ENCODE data around the gene OR52E1.

OR52E1 gene

GRCh38 chr11:5069272-5069671 is at the start of gene OR52E1:
OR52E1 (plus strand) TSS chr11:5069572.
- Histone ChIP-seq H3F3A (ENCODE audit: insufficient read depth, low read length) (no peaks in the 10 kb centered on the region), H3K9me3 (replicated peaks; ENCODE audit: insufficient read depth, low read length) (no peaks in the 10 kb centered on the region), H3K79me2 (ENCODE audit: low read length) (no peaks in the 10 kb centered on the region), H3K9ac (ENCODE audit: low read length) (no peak within 1 kb of the TSS), H2AFZ (ENCODE audit: low read length) (no peak within 1 kb of the TSS), H3K9me2 (replicated peaks; ENCODE audit: insufficient read depth, low read length) (no peaks in the 10 kb centered on the region), H3K36me3 (replicated peaks; ENCODE audit: insufficient read depth, low read length) (no peaks in the 10 kb centered on the region), H3K27ac (ENCODE audit: low read length) (no peak within 1 kb of the TSS), H3K4me2 (ENCODE audit: low read depth, low read length) (no peak within 1 kb of the TSS), H3K27me3 (replicated peaks; ENCODE audit: insufficient read depth, low read length) (no peaks in the 10 kb centered on the region), H4K20me1 (ENCODE audit: insufficient read depth, low read length) (no peaks in the 10 kb centered on the region), H3K4me3 (ENCODE audit: low read length) (no peak within 1 kb of the TSS), H3K4me1 (ENCODE audit: low read length) (no peaks in the 10 kb centered on the region)
- TF ChIP-seq EZH2 (optimal IDR thresholded peaks at IDR 0.05; ENCODE audit: low read depth, low read length) (no peak), EZH2phosphoT487 (IDR thresholded peaks at IDR 0.05; ENCODE audit: low read length) (no peak)
- TF ChIP-seq, protein P1, sequence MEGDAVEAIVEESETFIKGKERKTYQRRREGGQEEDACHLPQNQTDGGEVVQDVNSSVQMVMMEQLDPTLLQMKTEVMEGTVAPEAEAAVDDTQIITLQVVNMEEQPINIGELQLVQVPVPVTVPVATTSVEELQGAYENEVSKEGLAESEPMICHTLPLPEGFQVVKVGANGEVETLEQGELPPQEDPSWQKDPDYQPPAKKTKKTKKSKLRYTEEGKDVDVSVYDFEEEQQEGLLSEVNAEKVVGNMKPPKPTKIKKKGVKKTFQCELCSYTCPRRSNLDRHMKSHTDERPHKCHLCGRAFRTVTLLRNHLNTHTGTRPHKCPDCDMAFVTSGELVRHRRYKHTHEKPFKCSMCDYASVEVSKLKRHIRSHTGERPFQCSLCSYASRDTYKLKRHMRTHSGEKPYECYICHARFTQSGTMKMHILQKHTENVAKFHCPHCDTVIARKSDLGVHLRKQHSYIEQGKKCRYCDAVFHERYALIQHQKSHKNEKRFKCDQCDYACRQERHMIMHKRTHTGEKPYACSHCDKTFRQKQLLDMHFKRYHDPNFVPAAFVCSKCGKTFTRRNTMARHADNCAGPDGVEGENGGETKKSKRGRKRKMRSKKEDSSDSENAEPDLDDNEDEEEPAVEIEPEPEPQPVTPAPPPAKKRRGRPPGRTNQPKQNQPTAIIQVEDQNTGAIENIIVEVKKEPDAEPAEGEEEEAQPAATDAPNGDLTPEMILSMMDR (IDR thresholded peaks at IDR 0.05; ENCODE audit: low read length), result no peak
- no peak for DNase-seq

DNA sequence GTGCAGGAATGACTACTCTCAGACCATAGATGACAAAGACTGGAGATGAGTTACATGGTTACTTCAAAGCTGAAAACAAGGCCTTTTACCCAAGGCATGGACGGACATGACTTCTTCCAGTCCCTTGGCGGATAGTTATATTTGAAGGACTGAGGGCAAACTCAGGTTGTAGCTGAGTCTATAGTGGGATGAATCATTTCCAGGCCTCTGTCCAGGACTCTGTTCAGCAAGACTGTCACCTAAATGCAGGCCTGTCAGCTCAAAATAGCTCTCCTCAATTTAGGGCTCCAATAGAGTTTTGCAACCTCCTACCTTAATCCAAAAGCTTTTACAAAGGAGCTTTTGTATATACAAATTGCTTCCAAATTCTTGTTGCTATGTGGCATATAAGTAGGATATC is 47.4 kb upstream of the OR52E1 start:
- no peak for DNase-seq
- no peaks in the 10 kb centered on the region for H3K27me3 ChIP-seq (replicated peaks; ENCODE audit: insufficient read depth, low read length)
- TF ChIP-seq, protein P1 (IDR thresholded peaks at IDR 0.05; ENCODE audit: low read length), result no peak
- TF ChIP-seq EZH2 (optimal IDR thresholded peaks at IDR 0.05; ENCODE audit: low read depth, low read length) (no peak), EZH2phosphoT487 (IDR thresholded peaks at IDR 0.05; ENCODE audit: low read length) (no peak)
- no peaks in the 10 kb centered on the region for H3K79me2 ChIP-seq (ENCODE audit: low read length)
- H3F3A ChIP-seq (ENCODE audit: insufficient read depth, low read length), result no peaks in the 10 kb centered on the region
- no peaks in the 10 kb centered on the region for H3K36me3 ChIP-seq (replicated peaks; ENCODE audit: insufficient read depth, low read length)
- H3K4me3 ChIP-seq (ENCODE audit: low read length), result no peak overlapping the region
- no peak overlapping the region for H2AFZ ChIP-seq (ENCODE audit: low read length)
- no peaks in the 10 kb centered on the region for H4K20me1 ChIP-seq (ENCODE audit: insufficient read depth, low read length)
- H3K9ac ChIP-seq (ENCODE audit: low read length), result no peak overlapping the region
- H3K27ac ChIP-seq (ENCODE audit: low read length), result no peak overlapping the region
- no peaks in the 10 kb centered on the region for H3K9me3 ChIP-seq (replicated peaks; ENCODE audit: insufficient read depth, low read length)
- H3K9me2 ChIP-seq (replicated peaks; ENCODE audit: insufficient read depth, low read length), result no peaks in the 10 kb centered on the region
- no peaks in the 10 kb centered on the region for H3K4me1 ChIP-seq (ENCODE audit: low read length)
- no peak overlapping the region for H3K4me2 ChIP-seq (ENCODE audit: low read depth, low read length)

GRCh38 chr11:5036669-5037068 is 32.7 kb upstream of the OR52E1 start:
- Histone ChIP-seq H3K4me2 (ENCODE audit: low read depth, low read length) (no peak overlapping the region), H3K4me3 (ENCODE audit: low read length) (no peak overlapping the region), H3K4me1 (ENCODE audit: low read length) (no peaks in the 10 kb centered on the region), H3K9ac (ENCODE audit: low read length) (no peak overlapping the region), H3K36me3 (replicated peaks; ENCODE audit: insufficient read depth, low read length) (no peaks in the 10 kb centered on the region), H3K9me3 (replicated peaks; ENCODE audit: insufficient read depth, low read length) (no peaks in the 10 kb centered on the region), H3K27me3 (replicated peaks; ENCODE audit: insufficient read depth, low read length) (no peaks in the 10 kb centered on the region), H2AFZ (ENCODE audit: low read length) (no peak overlapping the region), H4K20me1 (ENCODE audit: insufficient read depth, low read length) (no peaks in the 10 kb centered on the region), H3K27ac (ENCODE audit: low read length) (no peak overlapping the region), H3K79me2 (ENCODE audit: low read length) (no peaks in the 10 kb centered on the region), H3F3A (ENCODE audit: insufficient read depth, low read length) (no peaks in the 10 kb centered on the region), H3K9me2 (replicated peaks; ENCODE audit: insufficient read depth, low read length) (no peaks in the 10 kb centered on the region)
- DNase-seq, result no peak
- TF ChIP-seq, protein P1 (IDR thresholded peaks at IDR 0.05; ENCODE audit: low read length), result no peak
- TF ChIP-seq EZH2 (optimal IDR thresholded peaks at IDR 0.05; ENCODE audit: low read depth, low read length), result no peak
- TF ChIP-seq EZH2phosphoT487 (IDR thresholded peaks at IDR 0.05; ENCODE audit: low read length), result no peak
